ENCODE measurements around the gene STOX1. TPM values are rescaled to one million over a fixed set of nuclear protein-coding genes. Genes with fewer than 3 reads are reported as not detected.
"Not testable (repeated sequence)": the region's sequence is repeated elsewhere in the genome, so short reads cannot be mapped to it uniquely, and the experiment has no call there.

The STOX1 gene
- total RNA-seq, 1 experiment from 2014 or later = 0.30 TPM

DNA sequence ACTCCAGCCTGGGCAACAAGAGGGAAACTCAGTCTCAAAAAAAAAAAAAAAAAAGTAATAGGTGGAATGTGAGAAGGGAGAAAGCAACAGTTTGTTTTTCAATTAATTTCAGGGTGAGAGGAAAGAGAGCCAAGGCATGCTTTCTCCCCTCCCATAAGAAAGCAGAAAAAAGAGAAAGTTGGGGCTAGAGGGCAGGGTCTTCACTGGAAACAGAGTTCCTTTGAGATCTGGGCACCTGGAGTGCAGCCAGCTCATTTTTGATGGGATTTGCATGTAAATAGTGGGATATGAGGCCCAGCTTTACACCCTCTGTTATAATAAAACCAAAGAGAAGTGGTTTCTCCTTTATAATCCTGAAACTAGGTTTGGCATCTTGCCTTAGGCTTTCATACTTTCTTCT is 13.8 kb upstream of the STOX1 start:
- no peaks in the 10 kb centered on the region for H3K9me3 ChIP-seq (replicated peaks)
- no peak overlapping the region for H3K27ac ChIP-seq
- H3K4me1 ChIP-seq = no peaks in the 10 kb centered on the region
- no peak for DNase-seq
- no peaks in the 10 kb centered on the region for H3K27me3 ChIP-seq
- H3K36me3 ChIP-seq = no peaks in the 10 kb centered on the region
- no peak overlapping the region for H3K4me3 ChIP-seq

DNA sequence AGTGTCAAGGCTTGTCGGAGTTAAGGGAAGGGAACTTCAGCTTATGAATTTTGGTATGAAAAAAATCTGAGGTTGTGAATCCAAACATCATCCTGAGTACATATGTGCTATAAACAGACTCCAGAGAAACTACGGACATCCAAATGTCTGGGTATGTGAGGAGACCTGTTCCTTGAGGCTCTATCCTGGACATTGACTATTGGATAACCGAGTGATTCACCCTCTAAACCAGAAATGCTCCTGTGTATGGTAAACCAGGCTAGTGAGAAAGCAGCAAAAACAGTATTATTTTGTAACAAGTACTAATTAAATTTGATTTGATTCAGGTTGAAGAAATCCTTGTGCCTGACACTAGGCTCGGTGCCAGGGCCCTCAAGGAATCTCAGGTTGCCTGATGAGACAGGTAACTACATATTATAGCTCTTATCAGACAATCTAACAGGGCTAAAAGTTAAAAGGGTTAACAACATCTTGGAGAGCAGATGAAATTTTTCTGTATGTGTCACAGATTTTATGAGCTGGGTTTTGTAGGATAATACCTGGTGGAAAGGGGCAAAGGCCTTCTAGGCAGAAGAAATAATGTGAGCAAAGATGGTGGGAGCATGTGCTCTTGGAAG is 10.4 kb upstream of the STOX1 start:
- Histone ChIP-seq H3K36me3 (no peaks in the 10 kb centered on the region), H3K4me1 (no peaks in the 10 kb centered on the region), H3K9me3 (replicated peaks) (no peaks in the 10 kb centered on the region), H3K4me3 (no peak overlapping the region), H3K27me3 (no peaks in the 10 kb centered on the region), H3K27ac (no peak overlapping the region)
- no peak for DNase-seq

DNA sequence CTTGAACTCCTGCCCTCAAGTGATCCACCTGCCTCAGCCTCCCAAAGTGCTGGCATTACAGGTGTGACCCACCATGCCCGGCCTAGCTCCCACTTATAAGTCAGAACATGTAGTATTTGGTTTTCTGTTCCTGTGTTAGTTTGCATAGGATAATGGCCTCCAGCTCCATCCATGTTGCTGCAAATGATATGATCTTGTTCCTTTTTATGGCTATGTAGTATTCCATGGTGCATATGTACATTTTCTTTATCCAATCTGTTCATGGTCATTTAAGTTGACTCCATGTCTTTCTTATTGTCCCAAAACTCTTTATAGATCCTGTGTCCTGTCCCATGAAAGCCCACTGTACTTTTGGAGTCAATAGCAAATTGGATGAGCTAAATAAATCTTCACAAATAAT is 7.0 kb upstream of the STOX1 start:
- not testable (repeated sequence) for H3K4me3 ChIP-seq; H3K36me3 ChIP-seq; H3K4me1 ChIP-seq; H3K27me3 ChIP-seq; H3K27ac ChIP-seq; H3K9me3 ChIP-seq (replicated peaks); DNase-seq

DNA sequence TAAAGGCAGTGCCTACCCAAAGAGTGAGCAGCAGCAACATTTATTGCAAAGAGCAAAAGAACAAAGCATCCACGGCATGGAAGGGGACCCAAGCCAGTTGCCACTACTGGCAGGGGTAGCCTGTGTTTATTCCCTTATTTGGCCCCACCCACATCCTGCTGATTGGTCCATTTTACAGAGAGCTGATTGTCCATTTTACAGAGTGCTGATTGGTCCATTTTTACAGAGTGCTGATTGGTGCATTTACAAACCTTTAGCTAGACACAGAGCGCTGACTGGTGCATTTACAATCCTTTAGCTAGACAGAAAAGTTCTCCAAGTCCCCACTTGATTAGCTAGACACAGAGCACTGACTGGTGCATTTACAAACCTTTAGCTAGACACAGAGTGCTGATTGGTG is 4.7 kb upstream of the STOX1 start:
- H3K36me3 ChIP-seq; H3K27me3 ChIP-seq; H3K4me3 ChIP-seq; H3K27ac ChIP-seq; H3K4me1 ChIP-seq; H3K9me3 ChIP-seq (replicated peaks): not testable (repeated sequence)
- DNase-seq = peak in 1 of 2 experiments; percentile 15

DNA sequence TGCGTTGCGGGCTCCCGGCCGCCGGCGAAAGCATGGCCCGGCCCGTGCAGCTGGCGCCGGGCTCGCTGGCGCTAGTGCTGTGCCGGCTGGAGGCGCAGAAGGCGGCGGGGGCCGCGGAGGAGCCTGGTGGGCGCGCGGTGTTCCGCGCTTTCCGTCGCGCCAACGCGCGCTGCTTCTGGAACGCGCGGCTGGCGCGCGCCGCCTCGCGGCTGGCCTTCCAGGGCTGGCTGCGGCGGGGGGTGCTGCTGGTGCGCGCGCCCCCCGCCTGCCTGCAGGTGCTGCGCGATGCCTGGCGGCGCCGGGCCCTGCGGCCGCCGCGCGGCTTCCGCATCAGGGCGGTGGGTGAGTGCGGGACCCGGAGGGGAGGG is 245 bp downstream of the STOX1 start:
- not testable (repeated sequence) for H3K9me3 ChIP-seq (replicated peaks); H3K4me1 ChIP-seq; DNase-seq; H3K27ac ChIP-seq; H3K36me3 ChIP-seq; H3K27me3 ChIP-seq
- peak overlapping the region; percentile 67 for H3K4me3 ChIP-seq

DNA sequence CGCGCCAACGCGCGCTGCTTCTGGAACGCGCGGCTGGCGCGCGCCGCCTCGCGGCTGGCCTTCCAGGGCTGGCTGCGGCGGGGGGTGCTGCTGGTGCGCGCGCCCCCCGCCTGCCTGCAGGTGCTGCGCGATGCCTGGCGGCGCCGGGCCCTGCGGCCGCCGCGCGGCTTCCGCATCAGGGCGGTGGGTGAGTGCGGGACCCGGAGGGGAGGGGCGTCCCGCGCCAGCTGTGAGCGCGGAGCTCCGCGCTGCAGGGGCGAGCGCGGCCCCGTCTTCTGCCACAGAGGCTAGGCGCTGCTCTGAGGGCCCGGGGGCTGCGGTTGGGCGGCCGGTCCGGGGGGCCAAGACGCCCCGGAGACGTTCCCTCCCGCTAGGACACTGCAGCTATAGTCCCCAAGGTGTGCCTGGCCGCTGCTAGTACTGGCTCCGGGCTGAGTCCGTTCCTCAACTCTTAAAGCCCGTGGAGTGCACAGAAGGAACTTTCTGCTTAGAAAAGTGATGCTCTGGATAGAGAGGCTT is 811 bp downstream of the STOX1 start:
- peak in 1 of 2 experiments; percentile 15 for DNase-seq
- H3K4me3 ChIP-seq = peak overlapping the region; percentile 42
- not testable (repeated sequence) for H3K9me3 ChIP-seq (replicated peaks); H3K36me3 ChIP-seq; H3K27me3 ChIP-seq; H3K4me1 ChIP-seq; H3K27ac ChIP-seq

DNA sequence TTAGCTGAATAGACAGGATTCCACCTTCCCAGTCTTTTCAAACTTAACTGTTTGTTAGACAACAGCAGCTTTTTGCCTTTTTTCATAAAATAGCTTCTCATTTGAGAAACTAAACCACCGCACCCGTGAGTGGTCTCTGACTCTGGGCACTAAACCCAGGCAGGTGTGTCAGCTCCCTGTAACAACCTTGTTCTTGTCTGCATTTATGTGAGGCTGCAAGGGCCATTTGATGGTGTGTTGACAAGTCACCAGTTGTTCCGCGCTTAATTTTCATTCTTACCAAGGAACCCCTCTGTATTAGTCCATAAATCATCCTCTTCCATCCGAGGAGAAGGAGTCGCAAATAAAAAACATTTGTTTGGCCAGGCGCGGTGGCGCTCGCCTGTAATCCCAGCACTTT is 1.5 kb downstream of the STOX1 start:
- Histone ChIP-seq H3K27me3 (no peaks in the 10 kb centered on the region), H3K27ac (no peak overlapping the region), H3K9me3 (replicated peaks) (no peaks in the 10 kb centered on the region), H3K4me3 (no peak overlapping the region), H3K4me1 (no peaks in the 10 kb centered on the region), H3K36me3 (no peaks in the 10 kb centered on the region)
- no peak for DNase-seq

DNA sequence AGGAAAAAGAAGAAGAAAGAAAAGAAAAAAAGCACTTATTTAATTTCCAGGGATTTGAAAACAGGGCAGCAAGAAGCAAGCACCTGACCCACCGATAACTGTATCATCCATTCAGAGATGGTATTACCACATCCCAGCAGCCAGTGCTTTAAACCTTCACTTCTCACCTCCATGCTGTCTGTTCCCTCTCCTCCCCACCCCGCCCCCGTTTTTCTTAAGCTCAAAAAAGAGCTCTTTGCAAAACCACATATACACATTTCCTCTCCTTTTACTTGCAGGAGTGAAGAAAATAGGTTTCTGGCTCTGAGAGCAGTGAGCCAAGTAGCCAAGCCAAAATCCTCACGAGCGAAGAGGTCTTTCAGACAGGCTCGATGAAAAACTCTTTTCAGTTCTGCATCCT is 2.2 kb downstream of the STOX1 start:
- Histone ChIP-seq H3K27ac (no peak overlapping the region), H3K27me3 (no peaks in the 10 kb centered on the region), H3K4me1 (no peaks in the 10 kb centered on the region), H3K36me3 (no peaks in the 10 kb centered on the region), H3K4me3 (no peak overlapping the region), H3K9me3 (replicated peaks) (no peaks in the 10 kb centered on the region)
- DNase-seq = no peak

DNA sequence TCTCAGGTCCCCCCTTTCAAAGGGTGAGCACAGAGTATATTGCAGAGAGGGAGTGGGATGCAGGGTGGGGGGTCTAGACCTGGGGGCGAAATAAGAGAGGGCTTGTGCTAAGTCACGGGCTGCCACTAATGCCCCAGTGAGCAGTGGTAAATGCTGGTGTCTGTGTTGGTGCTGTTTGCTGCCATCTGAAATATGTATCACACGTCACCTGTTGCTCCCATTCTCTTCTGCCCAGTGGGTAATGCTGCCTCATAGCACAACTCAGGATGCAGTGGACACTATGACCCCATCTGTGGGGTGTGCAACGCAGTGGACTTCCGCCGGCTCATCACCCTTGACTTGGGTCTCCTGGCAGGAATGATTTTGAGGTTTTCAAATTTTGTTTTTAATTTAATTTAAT is 2.6 kb downstream of the STOX1 start:
- no peaks in the 10 kb centered on the region for H3K4me1 ChIP-seq
- no peaks in the 10 kb centered on the region for H3K27me3 ChIP-seq
- DNase-seq = no peak
- no peak overlapping the region for H3K4me3 ChIP-seq
- no peak overlapping the region for H3K27ac ChIP-seq
- no peaks in the 10 kb centered on the region for H3K9me3 ChIP-seq (replicated peaks)
- H3K36me3 ChIP-seq = no peaks in the 10 kb centered on the region

DNA sequence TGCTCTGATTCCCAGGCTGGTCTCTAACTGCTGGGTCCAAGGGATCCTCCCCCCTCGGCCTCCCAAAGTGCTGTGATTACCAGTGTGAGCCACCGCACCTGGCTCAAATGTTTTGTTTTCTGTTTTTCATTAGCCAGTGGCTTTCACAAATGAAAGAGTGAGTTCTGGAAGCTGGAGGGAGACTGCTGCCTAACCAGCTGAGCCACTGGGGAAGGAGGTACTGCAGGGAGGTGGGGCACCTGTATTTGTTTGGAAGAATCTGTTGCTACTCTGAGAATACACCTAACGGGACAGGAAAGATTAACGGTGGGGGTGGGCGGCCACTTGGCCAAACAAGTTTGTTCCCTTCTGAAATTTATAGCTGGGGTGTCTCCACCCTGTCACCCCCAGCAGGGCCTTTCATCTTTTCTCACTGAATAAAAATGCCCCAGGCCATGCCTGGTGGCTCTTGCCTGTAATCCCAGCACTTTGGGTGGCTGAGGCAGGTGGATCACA is 4.7 kb downstream of the STOX1 start:
- no peaks in the 10 kb centered on the region for H3K36me3 ChIP-seq

DNA sequence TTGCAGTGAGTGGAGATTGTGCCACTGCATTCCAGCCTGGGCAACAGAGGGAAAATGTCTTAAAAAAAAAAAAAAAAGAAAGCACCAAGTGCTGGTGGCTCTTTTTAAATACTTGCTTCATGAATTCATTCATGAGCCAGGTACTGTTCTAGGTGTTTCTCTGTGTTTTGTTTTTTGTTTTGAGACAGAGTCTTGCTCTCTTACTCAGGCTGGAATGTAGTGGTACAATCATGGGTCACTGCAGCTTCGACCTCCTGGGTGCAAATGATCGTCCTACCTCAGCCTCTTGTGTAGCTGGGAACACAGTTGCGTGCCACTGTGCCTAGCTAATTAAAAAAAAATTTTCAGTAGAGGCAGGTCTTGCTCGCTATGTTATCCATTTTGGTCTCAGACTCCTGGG is 5.3 kb downstream of the STOX1 start:
- Histone ChIP-seq H3K4me3 (no peak overlapping the region), H3K27ac (no peak overlapping the region), H3K4me1 (no peaks in the 10 kb centered on the region), H3K27me3 (no peaks in the 10 kb centered on the region), H3K36me3 (no peaks in the 10 kb centered on the region), H3K9me3 (replicated peaks) (no peaks in the 10 kb centered on the region)
- DNase-seq = no peak

More for the DNA sequence above, 4.7 kb downstream of the STOX1 start:
- H3K9me3 ChIP-seq (replicated peaks) = no peaks in the 10 kb centered on the region
- no peaks in the 10 kb centered on the region for H3K4me1 ChIP-seq
- no peak overlapping the region for H3K27ac ChIP-seq
- DNase-seq = no peak
- H3K4me3 ChIP-seq = no peak overlapping the region
- H3K27me3 ChIP-seq = no peaks in the 10 kb centered on the region

DNA sequence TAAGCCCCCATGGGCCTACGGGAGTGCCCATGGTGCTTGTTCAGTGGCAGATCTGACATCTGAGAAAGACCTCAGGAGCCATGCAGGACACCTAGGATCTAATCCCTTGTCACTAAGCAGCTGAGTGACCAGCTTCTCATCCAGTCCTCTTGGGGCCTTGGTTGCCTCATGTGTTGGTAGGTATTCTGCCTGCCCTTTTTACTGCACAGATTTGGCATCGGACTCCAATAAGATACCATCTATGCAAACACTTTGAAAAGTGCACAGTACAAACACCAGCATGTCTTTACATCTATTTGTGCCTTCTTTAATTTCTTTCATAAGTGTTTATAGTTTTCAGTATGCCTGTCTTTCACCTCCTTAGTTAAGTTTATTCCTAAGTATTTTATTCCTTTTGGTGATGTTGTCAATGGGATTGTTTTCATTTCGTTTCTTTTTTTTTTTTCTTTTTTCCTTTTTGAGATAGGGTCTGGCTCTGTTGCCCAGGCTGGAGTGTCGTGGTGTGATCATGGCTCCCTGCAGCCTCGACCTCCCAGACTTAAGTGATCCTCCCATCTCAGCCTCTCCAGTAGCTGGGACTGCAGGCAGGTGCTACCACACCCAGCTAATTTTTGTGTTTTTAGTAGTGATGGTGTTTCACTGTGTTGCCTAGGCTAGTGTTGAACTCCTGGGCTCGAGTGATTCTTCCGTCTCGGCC is 10.4 kb downstream of the STOX1 start:
- Histone ChIP-seq H3K4me3 (no peak overlapping the region), H3K4me1 (no peaks in the 10 kb centered on the region), H3K9me3 (replicated peaks) (no peaks in the 10 kb centered on the region), H3K27ac (no peak overlapping the region), H3K27me3 (no peaks in the 10 kb centered on the region), H3K36me3 (no peaks in the 10 kb centered on the region)
- DNase-seq = no peak

DNA sequence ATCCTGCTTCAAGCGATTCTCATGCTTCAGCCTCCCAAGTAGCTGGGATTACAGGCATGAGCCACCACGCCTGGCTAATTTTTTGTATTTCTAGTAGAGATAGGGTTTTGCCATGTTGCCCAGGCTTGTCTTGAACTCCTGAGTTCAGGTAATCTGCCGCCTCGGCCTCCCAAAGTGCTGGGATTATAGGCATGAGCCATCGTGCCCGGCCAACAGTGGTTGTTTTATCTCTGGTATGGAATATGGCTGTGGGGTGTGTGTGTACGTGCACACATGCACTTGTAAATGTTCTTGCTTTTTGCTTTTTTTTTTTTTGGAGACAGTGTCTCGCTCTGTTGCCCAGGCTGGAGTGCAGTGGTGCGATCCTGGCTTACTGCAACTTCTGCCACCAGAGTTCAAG is 13.3 kb downstream of the STOX1 start:
- H3K4me3 ChIP-seq; DNase-seq; H3K27me3 ChIP-seq; H3K27ac ChIP-seq; H3K9me3 ChIP-seq (replicated peaks); H3K36me3 ChIP-seq; H3K4me1 ChIP-seq: not testable (repeated sequence)

DNA sequence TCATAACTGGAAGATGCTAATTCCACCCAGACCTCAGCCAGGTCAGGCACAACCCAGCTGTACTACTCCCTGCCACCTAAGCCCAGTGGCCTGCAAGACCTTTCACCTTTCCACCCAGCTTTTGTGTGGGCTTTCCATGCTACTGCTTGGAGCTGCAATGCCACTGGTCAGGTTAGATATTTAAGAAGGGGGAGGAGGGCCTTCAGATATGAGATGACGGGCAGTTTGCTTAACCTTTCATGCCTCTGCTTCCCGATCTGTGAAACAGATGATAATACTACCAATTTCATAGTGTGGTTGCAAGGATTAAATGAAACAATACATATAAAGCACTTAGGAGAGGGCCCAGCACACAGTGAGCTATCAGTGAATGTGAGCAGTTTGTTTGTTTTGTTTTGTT is 20.9 kb downstream of the STOX1 start:
- DNase-seq = no peak
- H3K4me1 ChIP-seq = no peaks in the 10 kb centered on the region
- H3K9me3 ChIP-seq (replicated peaks) = no peaks in the 10 kb centered on the region
- no peaks in the 10 kb centered on the region for H3K36me3 ChIP-seq
- no peaks in the 10 kb centered on the region for H3K27me3 ChIP-seq
- H3K4me3 ChIP-seq = no peak overlapping the region
- H3K27ac ChIP-seq = no peak overlapping the region

DNA sequence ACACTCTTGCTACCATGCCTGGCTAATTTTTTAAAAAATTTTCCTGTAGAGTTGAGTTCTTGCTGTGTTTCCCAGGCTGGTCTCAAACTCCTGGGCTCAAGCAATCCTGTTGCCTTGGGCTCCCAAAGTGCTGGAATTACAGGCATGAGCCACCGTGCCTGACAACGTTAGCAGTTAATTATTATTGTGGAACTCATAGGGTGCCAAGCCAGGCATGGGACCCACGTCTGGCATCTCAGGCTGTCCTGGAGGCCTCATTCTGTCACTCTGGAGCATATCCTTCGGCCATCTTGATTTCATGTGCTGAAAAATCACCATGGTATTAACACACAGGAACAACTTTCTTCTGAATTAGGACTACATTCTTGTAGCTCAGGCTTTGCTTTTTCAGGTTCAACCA is 21.5 kb downstream of the STOX1 start:
- Histone ChIP-seq H3K27ac (no peak overlapping the region), H3K4me3 (no peak overlapping the region), H3K4me1 (no peaks in the 10 kb centered on the region), H3K27me3 (no peaks in the 10 kb centered on the region), H3K36me3 (no peaks in the 10 kb centered on the region), H3K9me3 (replicated peaks) (no peaks in the 10 kb centered on the region)
- no peak for DNase-seq

DNA sequence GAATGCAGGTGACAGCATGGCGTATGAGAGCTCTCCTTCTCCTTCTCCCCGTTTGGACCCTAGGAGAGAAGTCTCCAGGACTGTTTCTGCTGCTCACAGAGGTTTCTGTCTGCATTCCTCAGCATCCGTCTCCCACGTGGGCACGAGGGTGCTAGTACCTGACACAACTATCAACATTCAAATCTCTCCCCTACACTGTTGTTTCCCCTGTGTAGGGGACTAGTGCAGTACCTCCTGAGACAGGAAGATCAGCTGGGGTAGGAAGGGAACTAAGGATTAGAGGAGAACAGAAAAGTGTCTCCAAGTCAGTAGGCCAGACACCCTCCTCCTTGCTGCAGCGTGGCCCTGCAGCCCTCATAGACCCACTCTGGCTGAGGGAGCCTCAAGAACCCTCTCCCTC is 29.0 kb downstream of the STOX1 start:
- H3K27me3 ChIP-seq = no peaks in the 10 kb centered on the region
- peaks cover under 1% of the 10 kb centered on the region; the same call in 1 of the 2 replicates for H3K9me3 ChIP-seq (replicated peaks)
- no peak overlapping the region for H3K27ac ChIP-seq
- no peaks in the 10 kb centered on the region for H3K36me3 ChIP-seq
- no peaks in the 10 kb centered on the region for H3K4me1 ChIP-seq
- no peak overlapping the region for H3K4me3 ChIP-seq
- DNase-seq = no peak

Measured in SJCRH30 (cell line).